A673 (cell line): Measurements from ENCODE around the gene NSD2.

Source experiments
- CTCF ChIP-seq: fragments of 300-800, 200-600 bp; sonication (generic); conservative IDR thresholded peaks from 2 replicates; pipeline ENCODE4 v1.5.1; 2017; ENCODE audit warnings: low read depth, mild to moderate bottlenecking, antibody characterized with exemption, low read length, moderate library complexity, mixed read lengths
- EZH2 ChIP-seq: fragments of 200-600 bp; sonication (generic); IDR thresholded peaks from 2 replicates; pipeline ENCODE4 v1.6.1; 2017; ENCODE audit warnings: borderline replicate concordance, low read depth, mild to moderate bottlenecking, mixed read lengths, antibody characterized with exemption, low read length; ENCODE audit not compliant: poor library complexity, severe bottlenecking

- TF ChIP-seq EZH2 = no peak
- no peak for TF ChIP-seq CTCF
Measured at GRCh38 chr4:1846580-1846979, 24.6 kb upstream of the NSD2 start.
